Hepatocyte (in vitro differentiated cells): ENCODE measurements around the gene MAPRE2. TPM values are rescaled to one million over a fixed set of nuclear protein-coding genes. Genes with fewer than 3 reads are reported as not detected.

Experiments
- DNase-seq: peaks from one replicate; pipeline ENCODE4 v3.0.0-alpha.2; 2016; ENCODE audit warnings: low spot score
- H2AFZ ChIP-seq: fragments of 200-600 bp; sonication (generic); 2 replicates; pipeline ENCODE4 v1.6.0; 2016; ENCODE audit warnings: antibody characterized with exemption, mild to moderate bottlenecking
- H3K27ac ChIP-seq: fragments of 200-600 bp; sonication (generic); 2 replicates; pipeline ENCODE4 v1.5.1; 2016; ENCODE audit warnings: mild to moderate bottlenecking
- H3K27me3 ChIP-seq: fragments of 200-600 bp; sonication (generic); 2 replicates; pipeline ENCODE4 v1.6.1; 2016
- H3K36me3 ChIP-seq: fragments of 200-600 bp; sonication (generic); replicated peaks from 2 replicates; pipeline ENCODE4 v1.5.1; 2016; ENCODE audit warnings: low read depth; ENCODE audit not compliant: insufficient read depth
- H3K4me1 ChIP-seq: fragments of 200-600 bp; sonication (generic); 2 replicates; pipeline ENCODE4 v1.5.1; 2016; ENCODE audit warnings: mild to moderate bottlenecking, moderate library complexity; ENCODE audit not compliant: insufficient read depth
- H3K4me2 ChIP-seq: fragments of 200-600 bp; sonication (generic); 2 replicates; pipeline ENCODE4 v1.6.0; 2016
- H3K4me3 ChIP-seq: fragments of 200-600 bp; sonication (generic); 2 replicates; pipeline ENCODE4 v1.5.1; 2016; ENCODE audit warnings: mild to moderate bottlenecking
- H3K79me2 ChIP-seq: fragments of 200-600 bp; sonication (generic); 2 replicates; pipeline ENCODE4 v1.6.0; 2017; ENCODE audit warnings: mild to moderate bottlenecking
- H3K9me2 ChIP-seq: fragments of 200-600 bp; sonication (generic); replicated peaks from 2 replicates; pipeline ENCODE4 v1.6.0; 2017; ENCODE audit warnings: mild to moderate bottlenecking; ENCODE audit not compliant: insufficient read depth
- H3K9me3 ChIP-seq: fragments of 200-600 bp; sonication (generic); 2 replicates; pipeline ENCODE4 v1.5.1; 2016; ENCODE audit warnings: low read depth, mild to moderate bottlenecking
- H4K20me1 ChIP-seq: fragments of 200-600 bp; sonication (generic); 2 replicates; pipeline ENCODE4 v1.6.0; 2016; ENCODE audit warnings: mild to moderate bottlenecking; ENCODE audit not compliant: insufficient read depth, poor library complexity, severe bottlenecking
- EZH2 ChIP-seq: fragments of 200-600 bp; sonication (generic); IDR thresholded peaks from 2 replicates; pipeline ENCODE4 v1.6.1; 2016; ENCODE audit warnings: antibody characterized with exemption, mild to moderate bottlenecking, borderline replicate concordance
- EZH2phosphoT487 ChIP-seq: fragments of 200-600 bp; sonication (generic); IDR thresholded peaks from one replicate; pipeline ENCODE4 v1.6.1; 2018; ENCODE audit warnings: antibody characterized with exemption, mild to moderate bottlenecking, low read depth, moderate library complexity; ENCODE audit not compliant: unreplicated experiment, severe bottlenecking
- WGBS: methylation state at CpG from one replicate; pipeline ENCODE4 v1.1.6; 2016; ENCODE audit warnings: low lambda C conversion rate; ENCODE audit errors: missing lambda C conversion rate; 5-methylcytosine and 5-hydroxymethylcytosine counted together
- polyA plus RNA-seq: library from polyadenylated mRNA; unstranded; fragments of >200 nt; fragmentation: Nextera tagmentation; extraction: Ambion mirVana; gene quantifications from 2 replicates; pipeline ENCODE4 v1.2.1, GENCODE V29; 2016
- total RNA-seq: library from RNA; depleted of rRNA; stranded (reverse); fragments of >200 nt; gene quantifications from 2 replicates; pipeline ENCODE4 v1.2.3, GENCODE V29; 2014
- TF ChIP-seq, protein P1 (sequence below): fragments of 200-600 bp; sonication (generic); IDR thresholded peaks from 2 replicates; pipeline ENCODE4 v1.5.1; 2016; ENCODE audit warnings: antibody characterized with exemption, mild to moderate bottlenecking; ENCODE audit not compliant: poor library complexity

Gene MAPRE2
- total and polyA plus RNA-seq, 2 experiments from 2014 or later: 19.1 to 27.6 TPM

DNA sequence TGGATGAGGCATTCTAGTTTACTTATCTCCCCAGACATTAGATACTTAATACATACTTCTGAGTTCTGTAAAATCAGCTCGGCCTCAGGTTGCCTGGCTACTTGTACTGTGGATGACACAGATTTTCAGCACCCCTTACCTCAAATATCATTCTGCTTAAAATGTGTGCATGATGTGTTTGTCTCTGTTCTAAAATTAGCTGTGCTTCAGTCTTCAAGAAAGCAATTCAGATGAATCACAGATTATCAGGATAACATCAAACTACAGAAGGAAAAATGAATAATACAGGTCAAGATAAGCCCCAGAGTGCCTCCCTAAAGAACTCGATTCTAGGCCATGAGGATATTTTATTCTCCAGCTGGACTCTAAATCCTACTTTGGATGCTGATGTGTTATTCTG lies 21.3 kb upstream of the MAPRE2 start:
- Histone ChIP-seq H3K79me2 (no peaks in the 10 kb centered on the region), H3K4me3 (no peak overlapping the region), H4K20me1 (no peaks in the 10 kb centered on the region), H3K36me3 (no peaks in the 10 kb centered on the region), H2AFZ (no peak overlapping the region), H3K27me3 (no peaks in the 10 kb centered on the region), H3K9me3 (no peaks in the 10 kb centered on the region), H3K9me2 (no peaks in the 10 kb centered on the region), H3K27ac (no peak overlapping the region), H3K4me2 (no peak overlapping the region), H3K4me1 (no peaks in the 10 kb centered on the region)
- 79% methylated on average over 2 of the region's 2 CpGs for WGBS
- DNase-seq: no peak
- TF ChIP-seq, protein P1, sequence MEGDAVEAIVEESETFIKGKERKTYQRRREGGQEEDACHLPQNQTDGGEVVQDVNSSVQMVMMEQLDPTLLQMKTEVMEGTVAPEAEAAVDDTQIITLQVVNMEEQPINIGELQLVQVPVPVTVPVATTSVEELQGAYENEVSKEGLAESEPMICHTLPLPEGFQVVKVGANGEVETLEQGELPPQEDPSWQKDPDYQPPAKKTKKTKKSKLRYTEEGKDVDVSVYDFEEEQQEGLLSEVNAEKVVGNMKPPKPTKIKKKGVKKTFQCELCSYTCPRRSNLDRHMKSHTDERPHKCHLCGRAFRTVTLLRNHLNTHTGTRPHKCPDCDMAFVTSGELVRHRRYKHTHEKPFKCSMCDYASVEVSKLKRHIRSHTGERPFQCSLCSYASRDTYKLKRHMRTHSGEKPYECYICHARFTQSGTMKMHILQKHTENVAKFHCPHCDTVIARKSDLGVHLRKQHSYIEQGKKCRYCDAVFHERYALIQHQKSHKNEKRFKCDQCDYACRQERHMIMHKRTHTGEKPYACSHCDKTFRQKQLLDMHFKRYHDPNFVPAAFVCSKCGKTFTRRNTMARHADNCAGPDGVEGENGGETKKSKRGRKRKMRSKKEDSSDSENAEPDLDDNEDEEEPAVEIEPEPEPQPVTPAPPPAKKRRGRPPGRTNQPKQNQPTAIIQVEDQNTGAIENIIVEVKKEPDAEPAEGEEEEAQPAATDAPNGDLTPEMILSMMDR: no peak
- TF ChIP-seq EZH2: no peak
- TF ChIP-seq EZH2phosphoT487: no peak

DNA sequence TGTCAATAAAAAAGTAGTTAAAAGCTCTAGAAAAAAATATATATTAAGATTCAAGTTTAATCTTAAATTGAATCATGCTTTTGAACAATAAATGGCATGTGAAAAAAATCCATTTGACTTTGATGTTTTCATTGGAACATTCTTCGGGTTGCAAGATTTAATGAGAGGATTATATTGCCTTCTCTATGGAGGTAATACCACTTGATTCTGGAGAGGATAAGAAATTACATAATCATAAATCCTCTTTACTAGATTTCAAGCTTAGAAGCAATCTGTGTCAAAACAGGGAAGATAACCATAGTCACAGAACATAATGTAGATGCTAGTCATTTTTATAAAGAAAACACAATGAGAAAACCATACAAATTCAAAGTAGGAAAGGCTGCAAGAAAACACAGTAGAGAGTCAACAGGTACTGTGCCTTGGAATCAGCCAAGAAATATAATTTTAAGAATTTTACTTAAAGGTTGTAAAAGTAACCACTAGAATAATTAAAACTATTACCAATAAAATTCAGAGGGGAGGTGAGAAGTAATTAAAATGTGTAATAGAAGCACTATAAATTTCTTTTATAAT lies 18.7 kb upstream of the MAPRE2 start:
- DNase-seq: no peak
- Histone ChIP-seq H3K79me2 (no peaks in the 10 kb centered on the region), H2AFZ (no peak overlapping the region), H3K4me3 (no peak overlapping the region), H3K4me1 (peaks cover 14% of the 10 kb centered on the region), H3K4me2 (no peak overlapping the region), H3K9me3 (no peaks in the 10 kb centered on the region), H4K20me1 (no peaks in the 10 kb centered on the region), H3K9me2 (no peaks in the 10 kb centered on the region), H3K36me3 (no peaks in the 10 kb centered on the region), H3K27ac (no peak overlapping the region), H3K27me3 (no peaks in the 10 kb centered on the region)
- WGBS: 56% methylated on average over 1 of the region's 1 CpG
- TF ChIP-seq, protein P1: no peak
- no peak for TF ChIP-seq EZH2phosphoT487
- no peak for TF ChIP-seq EZH2

DNA sequence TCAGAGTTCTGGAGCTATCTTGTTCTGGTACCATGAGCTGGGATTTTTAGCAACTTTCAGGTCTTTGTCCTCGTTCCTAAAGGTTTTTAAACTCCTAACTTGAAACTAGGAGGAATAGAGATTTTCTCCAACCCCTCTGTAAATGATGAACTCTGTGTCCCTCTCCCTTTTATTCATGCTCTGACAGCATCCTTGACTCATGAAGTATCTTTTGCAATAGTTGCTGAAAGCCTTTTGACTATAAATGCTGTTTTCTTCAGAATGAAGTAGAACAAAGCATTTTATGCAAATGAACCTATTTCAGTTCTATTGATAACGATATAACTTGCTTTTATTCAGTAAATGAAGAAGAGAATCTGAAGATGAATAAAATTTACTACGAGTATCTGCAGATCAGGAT lies 17.0 kb upstream of the MAPRE2 start:
- no peaks in the 10 kb centered on the region for H3K9me3 ChIP-seq
- no peak overlapping the region for H3K4me2 ChIP-seq
- DNase-seq: no peak
- no peaks in the 10 kb centered on the region for H3K9me2 ChIP-seq
- no peak for TF ChIP-seq EZH2
- TF ChIP-seq, protein P1: no peak
- TF ChIP-seq EZH2phosphoT487: no peak
- no peak overlapping the region for H3K27ac ChIP-seq
- H2AFZ ChIP-seq: no peak overlapping the region
- no peaks in the 10 kb centered on the region for H3K79me2 ChIP-seq
- peaks cover 14% of the 10 kb centered on the region for H3K4me1 ChIP-seq
- H3K4me3 ChIP-seq: no peak overlapping the region
- 82% methylated on average over 3 of the region's 3 CpGs for WGBS
- no peaks in the 10 kb centered on the region for H3K36me3 ChIP-seq
- no peaks in the 10 kb centered on the region for H3K27me3 ChIP-seq
- no peaks in the 10 kb centered on the region for H4K20me1 ChIP-seq
